GM10248 (cell line): ENCODE results near the gene ZNF160.
"Not testable (repeated sequence)": the region's sequence is repeated elsewhere in the genome, so short reads cannot be mapped to it uniquely, and the experiment has no call there.

ENCODE experiments used
- CTCF ChIA-PET: fragments of 300-600 bp; sonication (Branson Sonifier 250); formaldehyde crosslinking; extraction: SDS; loops from one replicate; lab custom pipeline; 2021; ENCODE audit warnings: antibody characterized with exemption; lab: Yijun Ruan, JAX
- POLR2A ChIA-PET: fragments of 350-650 bp; sonication (Branson Sonifier 250); formaldehyde crosslinking; extraction: SDS; loops from one replicate; lab custom pipeline; 2020; ENCODE audit warnings: antibody characterized with exemption; lab: Yijun Ruan, JAX
- DNase-seq: peaks from one replicate; pipeline ENCODE4 v3.0.0; 2012; ENCODE audit errors: extremely low spot score
- CTCF ChIP-seq: IDR thresholded peaks from 2 replicates; pipeline ENCODE4 v1.5.1; 2012; ENCODE audit warnings: mild to moderate bottlenecking, low read depth; ENCODE audit errors: extremely low read depth, missing control alignments, control extremely low read depth

The ZNF160 gene

DNA sequence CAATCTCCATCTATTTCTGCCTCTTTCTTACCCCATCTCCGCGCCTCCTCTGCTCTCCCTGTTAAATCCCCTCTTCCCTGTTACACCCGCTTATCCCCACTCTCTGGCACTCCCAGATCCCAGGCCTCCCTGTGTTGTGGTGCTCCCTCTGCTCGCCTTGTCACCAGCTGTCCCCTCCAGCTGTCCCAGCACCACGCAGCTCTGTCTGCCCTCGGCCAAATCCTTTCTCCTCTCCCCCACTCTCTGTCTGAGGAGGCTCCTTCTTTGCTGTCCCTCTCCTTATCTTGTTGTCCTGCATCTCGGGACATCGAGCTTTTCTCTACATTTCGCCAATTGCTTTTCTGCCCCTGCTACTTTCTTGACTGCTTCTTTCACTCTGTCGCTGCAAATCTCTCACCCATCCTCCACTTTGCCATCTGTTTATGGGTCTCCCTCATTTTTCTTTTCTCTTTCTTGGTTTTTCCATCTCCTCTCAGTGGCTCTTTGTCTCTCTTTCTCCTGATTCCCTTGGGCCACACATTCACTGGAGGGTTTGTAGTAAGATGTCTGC lies 941 bp downstream of the ZNF160 start:
- CTCF ChIA-PET = no interaction called here
- no peak for DNase-seq
- POLR2A ChIA-PET = no interaction called here
- TF ChIP-seq CTCF = no peak

DNA sequence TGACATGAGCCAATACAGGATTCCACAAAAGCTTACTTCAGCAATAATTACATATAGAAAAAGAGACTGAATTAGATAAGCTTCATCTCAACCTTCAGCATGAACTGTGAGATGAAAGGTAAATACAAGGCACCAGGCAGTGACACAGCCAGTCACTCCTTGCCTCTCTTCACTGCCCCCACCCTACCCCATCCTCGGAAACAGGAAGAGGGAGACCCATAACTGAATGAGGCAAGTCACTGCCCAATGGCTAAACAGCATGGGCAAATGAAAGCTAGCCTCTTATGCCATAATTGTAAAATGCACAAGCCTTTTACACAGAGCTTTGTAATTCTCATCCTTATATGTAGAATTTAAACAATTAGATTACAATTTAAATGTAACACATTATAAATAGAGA lies 1.7 kb downstream of the ZNF160 start:
- POLR2A ChIA-PET = no interaction called here
- DNase-seq = no peak
- TF ChIP-seq CTCF = no peak
- CTCF ChIA-PET = no interaction called here

- DNase-seq, POLR2A ChIA-PET, CTCF ChIA-PET: not testable (repeated sequence)
Measured at GRCh38 chr19:53098570-53098969, 4.7 kb downstream of the ZNF160 start.

DNA sequence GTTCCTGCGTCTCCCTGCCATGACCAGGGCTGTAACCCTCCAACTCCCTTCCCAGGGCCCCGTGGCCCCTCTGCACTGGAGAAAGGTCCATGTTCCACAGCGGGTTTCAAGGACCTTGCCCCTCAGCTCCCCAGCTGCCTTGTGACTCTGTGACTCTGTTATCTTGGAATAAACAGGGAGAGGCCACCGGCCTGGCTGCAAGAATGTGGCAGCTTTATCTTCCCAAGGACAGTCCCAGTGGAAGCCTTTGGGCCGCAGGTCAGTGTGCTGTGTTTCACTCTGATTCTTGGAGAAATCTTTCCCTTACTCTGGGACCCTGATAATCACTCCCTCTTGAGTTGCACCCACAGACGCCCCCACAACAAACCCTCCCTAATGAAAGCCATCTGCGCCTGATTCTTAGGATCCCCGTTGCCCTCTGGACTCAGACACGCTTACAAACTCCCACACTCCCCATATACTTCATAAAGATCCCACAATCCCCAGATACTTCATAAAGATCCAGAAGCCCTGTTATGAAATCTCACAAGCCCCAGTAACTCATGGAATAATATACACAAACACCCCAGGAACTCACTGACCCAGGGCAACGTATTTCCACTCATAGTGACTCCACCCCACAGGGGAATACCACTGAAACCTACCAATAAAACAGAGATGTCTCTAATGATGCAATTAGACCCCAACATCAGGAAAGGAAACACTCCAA lies 6.1 kb downstream of the ZNF160 start:
- CTCF ChIA-PET = not testable (repeated sequence)

DNA sequence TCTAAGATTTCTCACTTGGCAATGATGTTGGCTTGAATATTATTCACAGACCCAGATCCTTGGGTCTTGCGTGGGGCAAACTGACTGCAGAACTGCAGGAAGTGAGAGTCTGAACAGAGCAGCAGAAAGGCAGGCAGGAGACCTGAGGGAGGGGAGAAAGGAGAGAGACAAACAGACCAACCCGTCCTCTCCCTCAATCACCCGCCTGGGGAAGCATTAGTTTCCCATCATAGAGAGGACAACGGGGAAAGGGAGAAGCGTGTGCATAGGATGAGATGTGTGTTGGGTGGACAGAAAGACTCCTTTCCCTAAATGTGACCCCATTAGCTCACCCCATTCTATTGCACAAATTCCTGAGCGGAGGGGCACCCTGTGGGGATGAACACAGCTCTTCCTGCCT lies 6.6 kb downstream of the ZNF160 start:
- CTCF ChIA-PET, POLR2A ChIA-PET, DNase-seq: not testable (repeated sequence)

More for the DNA sequence above, 6.1 kb downstream of the ZNF160 start:
- DNase-seq, POLR2A ChIA-PET: not testable (repeated sequence)

GRCh38 chr19:53094754-53095575 lies 8.3 kb downstream of the ZNF160 start:
- DNase-seq = no peak
- no peak for TF ChIP-seq CTCF
- ChIA-PET CTCF (no interaction called here), POLR2A (no interaction called here)

DNA sequence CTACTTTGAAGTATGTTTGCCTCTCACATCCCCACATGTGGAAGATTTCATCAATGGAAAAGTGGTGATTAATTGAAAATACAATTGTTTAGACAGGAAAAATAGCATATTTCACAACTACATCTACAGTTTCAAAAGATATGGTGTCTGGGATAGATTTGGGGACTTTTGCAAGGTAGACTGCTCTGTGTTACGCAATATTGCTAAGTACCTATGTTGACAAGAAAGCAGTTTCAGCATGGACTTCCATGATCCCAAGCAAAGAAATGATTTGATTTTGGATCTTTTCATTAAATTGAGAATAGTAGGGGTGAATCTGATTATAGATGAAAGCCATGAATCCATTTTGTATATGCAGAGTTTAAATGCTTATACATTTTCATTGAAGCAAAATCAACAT lies 10.5 kb downstream of the ZNF160 start:
- ChIA-PET CTCF (no interaction called here), POLR2A (no interaction called here)
- DNase-seq = no peak
- no peak for TF ChIP-seq CTCF

DNA sequence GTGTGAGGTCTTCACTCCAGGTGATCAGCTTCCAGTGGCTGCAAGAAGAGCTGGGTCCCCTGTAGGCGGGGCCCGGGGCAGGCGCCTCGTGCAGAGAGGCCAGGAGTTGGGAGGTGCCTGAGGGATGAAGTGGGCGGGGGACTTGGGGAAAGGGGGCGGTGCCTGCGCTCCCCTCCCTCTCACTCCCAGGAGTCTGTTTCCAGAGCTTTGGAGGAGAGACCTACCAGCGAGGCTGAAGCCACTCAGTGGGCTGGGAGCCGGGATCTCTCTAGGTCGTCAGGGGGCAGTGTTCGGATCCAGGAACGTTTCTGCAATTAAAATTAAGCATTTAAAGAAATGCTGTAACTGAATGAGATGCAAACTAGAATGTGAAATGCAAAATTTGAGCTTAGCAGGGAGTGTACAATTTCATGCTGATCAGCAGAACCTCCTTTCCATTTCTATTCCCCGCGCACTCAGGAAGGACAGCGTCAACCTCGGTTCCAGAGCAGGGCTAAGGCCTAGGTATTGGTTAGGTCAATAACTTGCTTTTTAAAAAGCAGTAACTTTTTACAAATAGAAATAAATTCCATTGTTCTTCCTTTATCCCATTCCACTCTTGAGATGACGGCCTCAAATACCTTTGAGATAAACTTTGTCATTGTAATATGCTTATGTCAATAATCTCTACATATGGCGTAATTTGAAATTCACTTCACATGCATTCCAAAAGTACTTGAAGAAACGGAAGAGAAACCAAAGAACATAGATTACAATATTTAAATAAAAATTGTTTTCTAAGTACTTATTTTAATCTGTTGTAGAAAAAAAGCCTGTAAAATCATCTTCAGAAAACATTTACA lies 11.6 kb downstream of the ZNF160 start:
- POLR2A ChIA-PET = no interaction called here

More for the DNA sequence above, 11.6 kb downstream of the ZNF160 start:
- DNase-seq = no peak
- no peak for TF ChIP-seq CTCF
- CTCF ChIA-PET = no interaction called here
